Large intestine (tissue), 3 donors: ENCODE data around the gene SMAD1. TPM values are rescaled to one million over a fixed set of nuclear protein-coding genes. Genes with fewer than 3 reads are reported as not detected.

Experiments used
- DNase-seq, 2 donors: peaks; one replicate each; pipeline versions ENCODE4 v3.0.0 to v3.0.0-alpha.2; 2013
- H3K27ac ChIP-seq: one replicate; pipeline ENCODE4 v1.5.1; 2013; ENCODE audit warnings: low read length
- H3K27me3 ChIP-seq: 2 replicates; pipeline ENCODE4 v1.6.1; 2013; ENCODE audit warnings: low read length; ENCODE audit not compliant: control insufficient read depth, insufficient read depth
- H3K36me3 ChIP-seq: 2 replicates; pipeline ENCODE4 v1.6.1; 2013; ENCODE audit warnings: low read length; ENCODE audit not compliant: control insufficient read depth, insufficient read depth
- H3K4me1 ChIP-seq: one replicate; pipeline ENCODE4 v1.6.1; 2013; ENCODE audit warnings: low read length; ENCODE audit not compliant: control insufficient read depth, insufficient read depth
- H3K4me3 ChIP-seq: one replicate; pipeline ENCODE4 v1.5.1; 2013; ENCODE audit warnings: low read length
- H3K9me3 ChIP-seq: one replicate; pipeline ENCODE4 v1.6.1; 2013; ENCODE audit warnings: mild to moderate bottlenecking, low read depth, low read length, moderate library complexity; ENCODE audit not compliant: control insufficient read depth
- WGBS: methylation state at CpG from one replicate; pipeline ENCODE4 v1.1.5; 2013; ENCODE audit warnings: low lambda C conversion rate; ENCODE audit not compliant: insufficient coverage; 5-methylcytosine and 5-hydroxymethylcytosine counted together
- polyA plus RNA-seq: library from polyadenylated mRNA; unstranded; fragments of 120-200 nt; gene quantifications from one replicate; pipeline ENCODE4 v1.2.1, GENCODE V29; 2013

SMAD1 gene
- polyA plus RNA-seq, 1 donor: 46.2 TPM

DNA sequence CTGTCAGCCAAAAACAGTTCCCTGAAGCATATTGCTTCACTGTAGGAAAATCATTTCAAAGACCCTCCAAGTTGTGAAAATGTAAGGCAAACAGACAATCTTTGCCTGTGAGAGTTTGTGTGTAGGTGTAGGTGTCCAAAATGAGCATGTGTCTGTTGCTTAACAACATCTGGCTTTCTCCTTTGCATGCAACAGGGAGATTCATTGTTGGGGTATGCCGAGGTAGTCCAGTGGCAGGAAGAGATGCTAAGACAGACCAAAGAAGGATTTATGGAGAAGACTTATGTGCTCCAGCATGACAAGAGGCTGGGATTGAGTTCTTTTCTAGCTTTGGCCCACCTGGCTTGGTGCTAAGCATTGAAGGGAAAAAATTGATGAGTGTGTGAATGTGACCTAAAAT, 29.8 kb upstream of the SMAD1 start:
- no peak for DNase-seq
- H3K36me3 ChIP-seq: no peaks in the 10 kb centered on the region
- H3K4me1 ChIP-seq: no peaks in the 10 kb centered on the region
- no CpG with 5 or more reads among the region's 1 CpG for WGBS
- no peaks in the 10 kb centered on the region for H3K27me3 ChIP-seq
- no peak overlapping the region for H3K4me3 ChIP-seq
- no peak overlapping the region for H3K27ac ChIP-seq
- no peaks in the 10 kb centered on the region for H3K9me3 ChIP-seq

DNA sequence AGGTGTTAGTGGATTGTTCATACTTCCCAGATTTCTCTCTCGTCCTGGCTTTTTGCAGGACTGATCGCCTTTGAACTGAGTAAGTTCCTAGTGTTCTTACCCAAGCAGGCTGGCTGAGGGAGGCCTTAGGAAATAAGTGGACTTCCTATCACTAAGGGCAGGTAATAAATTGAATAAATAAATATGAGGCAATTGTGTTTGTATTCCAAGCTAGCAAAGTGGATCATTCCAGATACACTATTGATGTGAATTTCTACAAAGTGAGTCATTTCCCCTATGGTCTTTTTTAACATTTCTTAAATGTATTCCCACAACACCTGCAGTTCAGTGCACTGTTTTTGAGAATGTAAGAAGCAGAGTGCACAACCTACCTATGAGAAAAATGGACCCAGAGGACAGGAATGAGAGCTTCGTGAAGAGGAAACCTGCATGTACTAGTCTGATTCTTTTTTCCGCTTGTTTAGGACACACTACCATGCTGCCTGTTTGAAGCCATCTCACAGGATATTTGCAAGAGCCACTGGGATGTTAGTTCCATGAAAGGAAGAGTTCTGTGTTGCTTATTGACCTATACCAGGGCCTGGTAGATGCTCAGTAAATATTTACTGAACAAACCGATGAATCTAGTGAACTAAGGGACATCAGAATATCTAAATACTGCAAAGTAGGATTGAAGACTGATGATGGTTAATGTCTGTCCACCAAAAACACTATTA, 29.0 kb upstream of the SMAD1 start:
- Histone ChIP-seq H3K27me3 (no peaks in the 10 kb centered on the region), H3K4me1 (no peaks in the 10 kb centered on the region), H3K36me3 (no peaks in the 10 kb centered on the region), H3K27ac (no peak overlapping the region), H3K4me3 (no peak overlapping the region), H3K9me3 (peaks cover 2% of the 10 kb centered on the region)
- peak in 1 of 2 donors; percentile 8 for DNase-seq
- no CpG with 5 or more reads among the region's 5 CpGs for WGBS

DNA sequence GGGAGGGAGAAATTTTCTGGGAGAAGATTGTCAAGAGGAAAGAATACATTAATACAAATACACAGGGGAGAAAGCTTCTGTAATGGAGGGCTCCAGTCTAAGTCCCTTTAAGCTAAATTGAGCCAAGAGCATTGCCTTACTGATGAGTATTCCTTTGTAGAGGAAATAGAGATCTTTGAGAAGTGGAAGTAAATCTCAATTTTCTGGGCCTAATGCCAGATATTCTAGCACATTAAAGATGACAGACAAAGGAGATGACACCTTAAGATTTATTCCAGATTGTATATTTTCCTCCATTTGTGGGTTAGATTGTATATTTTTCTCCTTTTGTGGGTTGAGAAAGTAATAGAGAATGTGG, 28.5 kb upstream of the SMAD1 start:
- Histone ChIP-seq H3K4me1 (no peaks in the 10 kb centered on the region), H3K9me3 (peaks cover 5% of the 10 kb centered on the region), H3K27ac (no peak overlapping the region), H3K27me3 (no peaks in the 10 kb centered on the region), H3K36me3 (no peaks in the 10 kb centered on the region), H3K4me3 (no peak overlapping the region)
- no peak for DNase-seq

DNA sequence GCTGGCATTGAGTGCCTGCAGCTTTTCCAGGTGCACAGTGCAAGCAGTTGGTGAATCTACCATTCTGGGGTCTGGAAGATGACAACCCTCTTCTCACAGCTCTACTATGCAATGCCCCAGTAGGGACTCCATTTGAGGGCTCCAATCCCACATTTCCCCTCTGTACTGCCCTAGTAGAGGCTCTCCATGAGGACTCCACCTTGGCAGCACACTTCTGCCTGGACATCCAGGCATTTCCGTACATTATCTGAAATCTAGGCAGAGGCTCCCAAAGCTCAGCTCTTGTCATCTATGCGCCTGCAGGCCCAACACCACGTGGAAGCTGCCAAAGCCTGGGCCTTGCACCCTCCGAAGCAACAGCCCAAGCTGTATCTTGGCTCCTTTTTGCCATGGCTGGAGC, 8.4 kb upstream of the SMAD1 start:
- no CpG with 5 or more reads among the region's 4 CpGs for WGBS
- Histone ChIP-seq H3K4me1 (no peaks in the 10 kb centered on the region), H3K4me3 (no peak overlapping the region), H3K36me3 (no peaks in the 10 kb centered on the region), H3K9me3 (peaks cover 10% of the 10 kb centered on the region), H3K27me3 (no peaks in the 10 kb centered on the region), H3K27ac (no peak overlapping the region)
- no peak for DNase-seq

DNA sequence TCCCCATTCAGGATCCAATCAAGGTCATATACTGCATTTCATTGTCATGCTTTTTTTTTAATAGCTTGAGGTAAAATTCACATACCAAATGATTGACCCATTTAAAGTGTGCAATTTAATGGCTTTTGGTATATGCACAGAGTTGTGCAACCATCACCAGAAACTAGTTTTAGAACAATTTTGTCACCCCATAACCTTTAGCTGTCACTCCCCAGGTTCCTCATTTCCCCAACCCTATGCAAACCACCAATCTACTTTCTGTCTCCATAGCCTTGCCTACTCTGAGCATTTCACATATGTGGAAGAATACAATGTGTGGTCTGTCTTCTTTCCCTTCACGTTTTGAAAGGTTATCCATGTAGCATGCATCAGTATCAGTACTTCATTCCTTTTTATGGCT, 1.4 kb upstream of the SMAD1 start:
- WGBS: no CpG with 5 or more reads among the region's 1 CpG
- Histone ChIP-seq H3K27ac (no peak overlapping the region), H3K36me3 (no peaks in the 10 kb centered on the region), H3K4me1 (peaks cover 7% of the 10 kb centered on the region), H3K9me3 (no peaks in the 10 kb centered on the region), H3K4me3 (no peak overlapping the region), H3K27me3 (no peaks in the 10 kb centered on the region)
- peak in 1 of 2 donors; percentile 11 for DNase-seq

DNA sequence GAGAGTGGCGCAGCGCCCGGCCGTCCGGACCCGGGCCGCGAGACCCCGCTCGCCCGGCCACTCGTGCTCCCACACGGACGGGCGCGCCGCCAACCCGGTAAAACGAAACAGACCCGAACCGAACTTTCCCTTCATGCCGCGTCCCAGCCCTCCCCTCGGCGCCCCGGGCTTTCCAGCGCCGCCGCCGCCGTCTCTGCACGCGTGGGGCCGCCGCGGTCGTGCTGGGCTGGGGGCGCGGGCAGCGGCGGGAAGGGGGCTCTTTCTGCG, 222 bp downstream of the SMAD1 start:
- Histone ChIP-seq H3K27me3 (no peaks in the 10 kb centered on the region), H3K4me1 (peaks cover 11% of the 10 kb centered on the region), H3K9me3 (no peaks in the 10 kb centered on the region), H3K4me3 (peak overlapping the region; percentile 66), H3K27ac (peak overlapping the region; percentile 89), H3K36me3 (no peaks in the 10 kb centered on the region)
- DNase-seq: no peak
- no CpG with 5 or more reads among the region's 42 CpGs for WGBS

DNA sequence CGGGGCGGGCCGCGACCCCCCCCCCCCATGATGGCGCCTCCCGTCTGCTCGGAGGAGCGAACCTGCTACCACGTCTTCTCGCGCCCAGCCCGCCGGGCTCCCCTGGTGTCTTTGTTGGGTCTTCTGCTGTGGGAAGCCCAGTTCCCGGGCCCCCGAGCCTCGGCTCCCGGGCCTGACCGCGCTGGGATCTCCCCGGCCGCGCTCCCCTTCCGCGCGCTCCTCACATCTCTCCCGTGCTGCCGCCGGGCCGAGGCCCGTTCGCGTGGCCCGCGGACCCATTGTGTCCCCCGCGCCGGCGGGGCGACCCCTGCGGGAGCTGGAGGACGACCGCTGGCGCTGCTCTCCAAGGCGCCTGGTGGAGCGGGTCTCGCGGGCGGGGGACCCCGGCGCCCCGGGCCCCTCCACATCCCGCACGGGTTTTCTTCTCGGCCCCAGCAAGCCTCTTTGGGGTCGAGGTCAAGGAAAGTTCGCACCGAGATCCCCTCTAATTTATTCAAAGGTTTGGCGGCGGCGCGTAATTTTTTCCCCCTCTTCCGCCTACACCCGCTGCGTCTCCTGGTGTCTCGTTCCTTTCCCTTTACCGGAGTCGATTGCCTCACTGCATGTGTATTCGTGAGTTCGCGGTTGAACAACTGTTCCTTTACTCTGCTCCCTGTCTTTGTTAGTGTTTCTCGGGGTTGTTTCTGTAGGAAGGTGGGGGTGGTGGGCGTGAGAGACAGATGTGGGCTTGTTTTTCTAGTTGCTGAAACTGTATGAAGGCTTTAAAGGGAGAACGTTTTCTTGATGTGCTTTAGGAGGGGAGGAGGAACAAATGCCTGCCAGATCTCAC, 770 bp downstream of the SMAD1 start:
- H3K27ac ChIP-seq: peak overlapping the region; percentile 89
- 0% methylated on average over 10 of the region's 73 CpGs for WGBS
- H3K4me1 ChIP-seq: peaks cover 14% of the 10 kb centered on the region
- no peaks in the 10 kb centered on the region for H3K9me3 ChIP-seq
- H3K4me3 ChIP-seq: peak overlapping the region; percentile 66
- no peaks in the 10 kb centered on the region for H3K27me3 ChIP-seq
- peak; percentile 55 to 84 for DNase-seq
- no peaks in the 10 kb centered on the region for H3K36me3 ChIP-seq

DNA sequence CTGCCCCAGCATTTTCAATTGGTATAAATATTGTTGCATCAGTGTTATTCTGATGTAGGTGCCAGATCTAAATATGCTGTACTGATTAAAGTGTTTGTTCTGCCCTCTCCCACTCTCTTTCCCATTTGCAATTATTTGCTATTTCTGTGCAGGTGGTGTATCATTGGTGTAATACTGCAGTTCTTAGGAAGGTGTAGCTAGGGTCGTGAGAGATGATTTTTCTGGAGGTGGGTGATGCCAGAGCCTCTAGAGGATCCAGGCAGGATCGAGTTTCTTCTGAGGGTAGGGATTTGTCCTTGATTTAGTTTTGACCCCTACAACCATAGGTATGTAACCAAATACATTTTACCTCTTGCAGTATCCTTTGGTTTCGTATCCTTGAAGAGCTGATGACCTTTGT, 1.9 kb downstream of the SMAD1 start:
- H3K27me3 ChIP-seq: no peaks in the 10 kb centered on the region
- H3K4me3 ChIP-seq: peak overlapping the region; percentile 66
- H3K4me1 ChIP-seq: peaks cover 14% of the 10 kb centered on the region
- WGBS: no CpG with 5 or more reads among the region's 3 CpGs
- peak in 1 of 2 donors; percentile 22 for DNase-seq
- no peaks in the 10 kb centered on the region for H3K9me3 ChIP-seq
- H3K27ac ChIP-seq: peak overlapping the region; percentile 89
- no peaks in the 10 kb centered on the region for H3K36me3 ChIP-seq

DNA sequence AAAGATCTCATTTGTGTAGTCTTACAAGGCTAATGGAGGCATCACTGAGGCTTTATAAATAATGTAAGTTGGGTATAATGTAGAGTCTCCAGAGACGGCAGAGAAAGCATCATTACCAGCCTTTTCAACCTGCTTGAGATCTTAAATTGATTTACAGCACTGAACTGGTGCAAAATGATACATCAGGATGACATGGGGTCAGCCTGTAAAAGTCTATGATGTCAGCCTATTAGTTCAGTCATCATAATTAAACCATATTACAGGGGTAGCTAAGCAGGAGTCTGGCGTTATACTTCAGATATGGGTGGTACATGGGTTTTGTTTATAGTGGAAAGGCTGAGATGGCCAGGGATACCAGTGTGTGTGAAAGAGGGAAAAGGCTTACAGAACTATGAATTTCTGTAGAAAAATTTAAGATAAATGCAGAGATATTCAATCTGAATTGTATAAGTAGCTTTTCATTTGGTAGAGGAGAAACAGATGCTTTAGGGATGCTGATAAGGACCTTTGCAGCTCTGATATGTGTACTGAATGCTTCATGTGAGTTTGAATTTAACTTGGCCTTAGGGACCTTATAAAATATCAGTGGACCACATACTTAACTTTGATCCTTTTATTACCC, 2.7 kb downstream of the SMAD1 start:
- 86% methylated on average over 1 of the region's 2 CpGs for WGBS

DNA sequence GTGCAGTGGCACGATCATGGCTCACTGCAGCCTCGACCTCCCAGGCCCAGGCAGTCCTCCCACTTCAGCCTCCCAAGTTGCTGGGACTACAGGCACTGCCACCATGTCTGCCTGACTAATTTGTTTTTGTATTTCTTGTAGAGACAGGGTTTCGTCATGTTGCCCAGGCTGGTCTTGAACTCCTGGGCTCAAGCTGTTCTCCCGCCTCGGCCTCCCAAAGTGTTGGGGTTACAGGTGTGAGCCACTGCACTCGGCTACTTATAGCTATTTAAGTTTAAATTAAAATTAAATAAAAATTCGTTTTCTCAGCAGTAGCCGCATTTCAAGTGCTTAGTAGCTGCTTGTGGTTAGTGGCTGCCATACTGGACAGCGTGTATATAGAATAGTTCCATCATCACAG, 3.5 kb downstream of the SMAD1 start:
- 100% methylated on average over 2 of the region's 9 CpGs for WGBS
- no peaks in the 10 kb centered on the region for H3K9me3 ChIP-seq
- no peak overlapping the region for H3K4me3 ChIP-seq
- H3K36me3 ChIP-seq: no peaks in the 10 kb centered on the region
- DNase-seq: no peak
- H3K27me3 ChIP-seq: no peaks in the 10 kb centered on the region
- peaks cover 14% of the 10 kb centered on the region for H3K4me1 ChIP-seq
- no peak overlapping the region for H3K27ac ChIP-seq

More for the DNA sequence above, 2.7 kb downstream of the SMAD1 start:
- Histone ChIP-seq H3K9me3 (no peaks in the 10 kb centered on the region), H3K4me3 (peak overlapping the region; percentile 11), H3K27ac (peak overlapping the region; percentile 89), H3K4me1 (peaks cover 14% of the 10 kb centered on the region), H3K27me3 (no peaks in the 10 kb centered on the region), H3K36me3 (no peaks in the 10 kb centered on the region)
- DNase-seq: peak in 1 of 2 donors; percentile 29
